ENCODE measurements around the gene INSYN2B.

Gene INSYN2B

DNA sequence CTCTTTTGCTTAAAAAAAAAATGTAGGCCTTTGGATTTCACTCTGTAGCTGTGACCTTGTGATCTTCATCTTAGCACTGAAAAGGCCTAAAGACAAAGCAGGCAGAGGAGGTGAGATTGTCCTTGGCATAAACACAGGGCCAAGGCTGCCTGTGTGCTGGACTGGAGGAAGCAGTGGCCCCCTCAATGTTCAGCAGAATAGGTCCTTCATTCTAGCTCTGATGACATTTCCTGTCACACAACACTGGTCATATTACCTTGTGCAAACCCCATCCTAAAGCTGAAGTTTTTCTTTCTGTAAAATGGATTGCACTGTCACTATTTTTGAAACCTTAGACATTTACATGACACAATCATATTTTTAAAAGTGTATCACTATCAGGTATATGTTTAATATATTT lies 147.4 kb downstream of the INSYN2B start:
- Histone ChIP-seq H3K4me1 (peaks cover 2% of the 10 kb centered on the region), H3K79me2 (no peaks in the 10 kb centered on the region), H3K27me3 (ENCODE audit: control insufficient read depth, insufficient read depth, low read length) (no peaks in the 10 kb centered on the region), H3K36me3 (ENCODE audit: control insufficient read depth, insufficient read depth, low read length) (no peaks in the 10 kb centered on the region), H3K9ac (no peak overlapping the region), H2AFZ (peak overlapping the region; percentile 33), H3K4me3 (ENCODE audit: low read depth, low read length) (no peak overlapping the region), H3K9me3 (ENCODE audit: control insufficient read depth, low read length) (no peaks in the 10 kb centered on the region), H3K27ac (no peak overlapping the region), H3K4me2 (ENCODE audit: low read length) (no peak overlapping the region)
- TF ChIP-seq, protein P1, sequence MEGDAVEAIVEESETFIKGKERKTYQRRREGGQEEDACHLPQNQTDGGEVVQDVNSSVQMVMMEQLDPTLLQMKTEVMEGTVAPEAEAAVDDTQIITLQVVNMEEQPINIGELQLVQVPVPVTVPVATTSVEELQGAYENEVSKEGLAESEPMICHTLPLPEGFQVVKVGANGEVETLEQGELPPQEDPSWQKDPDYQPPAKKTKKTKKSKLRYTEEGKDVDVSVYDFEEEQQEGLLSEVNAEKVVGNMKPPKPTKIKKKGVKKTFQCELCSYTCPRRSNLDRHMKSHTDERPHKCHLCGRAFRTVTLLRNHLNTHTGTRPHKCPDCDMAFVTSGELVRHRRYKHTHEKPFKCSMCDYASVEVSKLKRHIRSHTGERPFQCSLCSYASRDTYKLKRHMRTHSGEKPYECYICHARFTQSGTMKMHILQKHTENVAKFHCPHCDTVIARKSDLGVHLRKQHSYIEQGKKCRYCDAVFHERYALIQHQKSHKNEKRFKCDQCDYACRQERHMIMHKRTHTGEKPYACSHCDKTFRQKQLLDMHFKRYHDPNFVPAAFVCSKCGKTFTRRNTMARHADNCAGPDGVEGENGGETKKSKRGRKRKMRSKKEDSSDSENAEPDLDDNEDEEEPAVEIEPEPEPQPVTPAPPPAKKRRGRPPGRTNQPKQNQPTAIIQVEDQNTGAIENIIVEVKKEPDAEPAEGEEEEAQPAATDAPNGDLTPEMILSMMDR (IDR thresholded peaks at IDR 0.05), result no peak

DNA sequence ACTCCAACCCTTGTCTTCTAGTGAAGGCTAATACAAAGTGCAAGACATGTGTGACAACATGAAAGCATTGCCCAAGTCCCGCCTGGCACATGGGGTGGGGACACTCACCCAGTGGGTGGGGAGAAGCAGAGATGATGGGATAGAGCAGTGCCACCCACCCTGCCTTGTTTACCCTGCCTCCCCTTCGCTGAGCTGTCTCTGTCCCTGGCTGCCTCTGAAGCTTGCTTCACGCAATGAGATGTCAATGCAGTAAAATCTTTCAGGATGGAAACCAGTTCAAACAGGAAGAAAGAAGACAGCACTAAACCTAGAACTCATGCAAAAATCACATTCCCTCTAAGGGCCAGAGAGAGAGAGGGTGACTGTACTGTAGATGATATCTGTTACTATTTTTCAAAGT lies 148.0 kb downstream of the INSYN2B start:
- Histone ChIP-seq H3K4me2 (ENCODE audit: low read length) (no peak overlapping the region), H3K79me2 (no peaks in the 10 kb centered on the region), H3K36me3 (ENCODE audit: control insufficient read depth, insufficient read depth, low read length) (no peaks in the 10 kb centered on the region), H3K4me3 (ENCODE audit: low read depth, low read length) (no peak overlapping the region), H3K9me3 (ENCODE audit: control insufficient read depth, low read length) (no peaks in the 10 kb centered on the region), H3K4me1 (peaks cover 2% of the 10 kb centered on the region), H3K9ac (no peak overlapping the region), H3K27me3 (ENCODE audit: control insufficient read depth, insufficient read depth, low read length) (no peaks in the 10 kb centered on the region), H2AFZ (peak overlapping the region; percentile 33), H3K27ac (no peak overlapping the region)
- TF ChIP-seq, protein P1 (IDR thresholded peaks at IDR 0.05), result no peak

DNA sequence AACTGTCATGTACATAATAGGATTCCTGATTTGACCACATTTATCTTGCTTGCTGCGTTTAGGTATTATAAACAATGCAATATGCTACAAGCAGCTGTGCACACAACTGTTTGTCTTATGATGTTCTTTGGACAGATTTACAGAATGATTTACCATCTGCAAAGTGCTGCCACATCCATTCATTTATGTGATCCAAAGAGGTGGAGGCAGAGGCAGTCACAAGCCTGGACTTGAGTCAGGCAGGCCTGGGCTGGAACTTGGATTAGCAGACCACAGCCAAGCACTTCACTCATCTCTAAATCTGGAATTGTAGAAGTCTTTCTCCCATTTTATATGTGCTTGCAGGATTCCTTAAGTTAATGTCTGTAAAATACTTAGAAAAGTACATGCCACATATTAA lies 149.0 kb downstream of the INSYN2B start:
- TF ChIP-seq, protein P1 (IDR thresholded peaks at IDR 0.05), result no peak
- Histone ChIP-seq H3K4me2 (ENCODE audit: low read length) (no peak overlapping the region), H3K27ac (no peak overlapping the region), H3K9ac (no peak overlapping the region), H2AFZ (no peak overlapping the region), H3K79me2 (no peaks in the 10 kb centered on the region), H3K4me1 (peaks cover 2% of the 10 kb centered on the region), H3K4me3 (ENCODE audit: low read depth, low read length) (no peak overlapping the region), H3K27me3 (ENCODE audit: control insufficient read depth, insufficient read depth, low read length) (no peaks in the 10 kb centered on the region), H3K9me3 (ENCODE audit: control insufficient read depth, low read length) (no peaks in the 10 kb centered on the region), H3K36me3 (ENCODE audit: control insufficient read depth, insufficient read depth, low read length) (no peaks in the 10 kb centered on the region)

DNA sequence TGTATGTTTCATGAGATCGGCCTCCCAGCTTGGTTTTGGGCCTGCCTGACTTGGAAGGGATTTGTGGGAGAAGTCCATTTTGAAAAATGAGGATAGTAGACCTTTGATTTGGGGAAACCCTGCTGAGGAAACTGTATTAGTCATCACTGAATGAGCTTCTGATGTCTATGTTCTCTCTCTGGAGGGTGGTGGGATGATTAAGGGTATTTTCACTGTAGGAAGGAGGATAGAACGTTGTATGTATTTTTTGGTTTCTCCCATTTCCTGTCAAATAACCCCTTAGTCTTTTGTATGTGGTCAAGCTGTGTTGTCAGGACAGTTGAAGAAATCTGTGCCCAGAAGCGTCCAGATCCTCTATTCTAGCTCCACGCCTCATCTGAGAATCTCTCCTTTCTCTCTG lies 151.9 kb downstream of the INSYN2B start:
- Histone ChIP-seq H3K4me1 (peaks cover 2% of the 10 kb centered on the region), H3K4me3 (ENCODE audit: low read depth, low read length) (no peak overlapping the region), H3K9me3 (ENCODE audit: control insufficient read depth, low read length) (no peaks in the 10 kb centered on the region), H2AFZ (no peak overlapping the region), H3K4me2 (ENCODE audit: low read length) (no peak overlapping the region), H3K9ac (no peak overlapping the region), H3K36me3 (ENCODE audit: control insufficient read depth, insufficient read depth, low read length) (no peaks in the 10 kb centered on the region), H3K79me2 (no peaks in the 10 kb centered on the region), H3K27me3 (ENCODE audit: control insufficient read depth, insufficient read depth, low read length) (no peaks in the 10 kb centered on the region), H3K27ac (no peak overlapping the region)
- TF ChIP-seq, protein P1 (IDR thresholded peaks at IDR 0.05), result no peak

DNA sequence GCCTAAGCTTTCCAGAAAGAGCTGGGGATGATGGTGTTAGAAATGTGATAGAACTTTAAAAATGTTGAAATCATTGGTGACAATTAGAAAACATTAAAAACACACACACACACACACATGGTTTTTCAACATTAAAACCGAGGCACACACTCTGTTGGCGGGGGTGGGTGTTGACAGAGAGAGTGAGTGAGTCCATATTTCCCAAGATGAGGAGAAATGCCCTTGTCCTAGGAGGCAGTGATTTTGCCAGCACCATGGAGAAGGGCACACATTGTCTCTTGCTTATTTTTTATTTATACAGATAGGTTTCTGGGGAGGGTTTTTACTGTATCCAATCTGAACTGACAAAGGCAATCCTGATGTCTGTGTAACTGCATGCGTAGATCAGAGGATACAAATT lies 152.5 kb downstream of the INSYN2B start:
- TF ChIP-seq, protein P1 (IDR thresholded peaks at IDR 0.05), result no peak
- no peaks in the 10 kb centered on the region for H3K36me3 ChIP-seq (ENCODE audit: control insufficient read depth, insufficient read depth, low read length)
- H3K9me3 ChIP-seq (ENCODE audit: control insufficient read depth, low read length), result no peaks in the 10 kb centered on the region
- no peaks in the 10 kb centered on the region for H3K27me3 ChIP-seq (ENCODE audit: control insufficient read depth, insufficient read depth, low read length)
- H3K9ac ChIP-seq, result no peak overlapping the region
- no peak overlapping the region for H3K27ac ChIP-seq
- H3K4me2 ChIP-seq (ENCODE audit: low read length), result no peak overlapping the region
- no peak overlapping the region for H3K4me3 ChIP-seq (ENCODE audit: low read depth, low read length)
- no peak overlapping the region for H2AFZ ChIP-seq
- no peaks in the 10 kb centered on the region for H3K79me2 ChIP-seq
- H3K4me1 ChIP-seq, result peaks cover 2% of the 10 kb centered on the region
